Measurements from ENCODE around the gene CORO2B. TPM values are rescaled to one million over a fixed set of nuclear protein-coding genes. Genes with fewer than 3 reads are reported as not detected.

Gene CORO2B
- total RNA-seq, 4 donors from 2014 or later: 0.70 to 9.1 (median 1.7) TPM

GRCh38 chr15:68595761-68596160 lies 17.0 kb downstream of the CORO2B start:
- H3K36me3 ChIP-seq: no peaks in the 10 kb centered on the region
- peak in 1 of 3 donors; percentile 21 for DNase-seq
- no peak overlapping the region for H3K4me3 ChIP-seq
- no peaks in the 10 kb centered on the region for H3K9me3 ChIP-seq
- TF ChIP-seq CTCF (IDR thresholded peaks at IDR 0.05) (no peak), POLR2A (IDR thresholded peaks at IDR 0.05) (no peak)
- no peaks in the 10 kb centered on the region for H3K27me3 ChIP-seq
- no peaks in the 10 kb centered on the region for H3K4me1 ChIP-seq
- no peak overlapping the region for H3K27ac ChIP-seq

DNA sequence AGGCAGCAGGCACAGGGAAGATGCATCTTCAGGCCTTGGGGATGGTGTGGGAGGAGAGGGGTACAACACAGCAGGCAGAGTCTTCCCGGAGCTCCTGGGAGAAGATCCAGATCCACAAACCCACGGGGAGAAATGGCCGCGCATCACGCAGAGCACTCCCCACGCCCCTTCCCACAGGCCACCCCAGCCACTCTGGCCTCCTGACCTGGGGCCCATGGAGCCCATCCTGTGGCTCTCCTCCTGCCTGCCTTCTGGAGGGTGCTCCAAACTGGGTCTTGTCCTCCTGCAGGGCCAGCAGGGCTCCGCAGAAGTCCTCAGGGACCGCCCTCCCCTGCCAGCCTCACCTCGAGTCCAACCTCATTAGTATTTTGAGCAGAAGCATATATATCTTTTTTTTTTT lies 17.9 kb downstream of the CORO2B start:
- no peaks in the 10 kb centered on the region for H3K27me3 ChIP-seq
- H3K36me3 ChIP-seq: no peaks in the 10 kb centered on the region
- H3K4me1 ChIP-seq: no peaks in the 10 kb centered on the region
- no peaks in the 10 kb centered on the region for H3K9me3 ChIP-seq
- TF ChIP-seq POLR2A (IDR thresholded peaks at IDR 0.05) (no peak), CTCF (IDR thresholded peaks at IDR 0.05) (no peak)
- peak in 1 of 3 donors; percentile 16 for DNase-seq
- H3K27ac ChIP-seq: no peak overlapping the region
- no peak overlapping the region for H3K4me3 ChIP-seq

- peak in 1 of 3 donors; percentile 43 for DNase-seq
These were observed 18.8 kb downstream of the CORO2B start for GRCh38 chr15:68597581-68597980.

GRCh38 chr15:68598171-68599152 lies 19.7 kb downstream of the CORO2B start:
- Histone ChIP-seq H3K27ac (peak overlapping the region in 1 of 4 donors; percentile 6), H3K4me1 (no peaks in the 10 kb centered on the region), H3K27me3 (no peaks in the 10 kb centered on the region), H3K36me3 (no peaks in the 10 kb centered on the region), H3K9me3 (no peaks in the 10 kb centered on the region), H3K4me3 (no peak overlapping the region)
- peak in 1 of 3 donors; percentile 31 for DNase-seq
- TF ChIP-seq CTCF (IDR thresholded peaks at IDR 0.05): no peak
- TF ChIP-seq POLR2A (IDR thresholded peaks at IDR 0.05): no peak

More at GRCh38 chr15:68597581-68597980, 18.8 kb downstream of the CORO2B start:
- no peaks in the 10 kb centered on the region for H3K4me1 ChIP-seq
- no peak for TF ChIP-seq CTCF (IDR thresholded peaks at IDR 0.05)
- no peak overlapping the region for H3K4me3 ChIP-seq
- H3K27ac ChIP-seq: no peak overlapping the region
- no peaks in the 10 kb centered on the region for H3K36me3 ChIP-seq
- H3K9me3 ChIP-seq: no peaks in the 10 kb centered on the region
- no peaks in the 10 kb centered on the region for H3K27me3 ChIP-seq

DNA sequence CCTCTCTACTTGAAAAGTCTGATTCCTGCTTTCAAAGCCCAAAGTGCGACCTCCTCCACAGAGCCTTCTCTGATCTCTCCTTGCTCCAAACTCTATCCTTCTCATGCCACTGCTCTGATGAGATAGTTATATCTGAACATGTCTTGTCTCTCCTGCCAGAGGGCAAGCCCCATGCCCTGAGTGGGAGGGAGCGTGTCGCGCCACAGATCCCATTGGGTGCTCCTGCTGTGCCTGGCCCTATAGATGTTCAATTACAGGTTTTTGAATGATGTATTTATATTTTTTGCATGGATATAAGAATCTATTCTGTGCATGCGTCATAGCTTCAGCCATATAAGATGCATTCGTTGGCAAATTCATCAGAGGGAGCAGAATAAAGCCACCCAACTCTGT lies 20.4 kb downstream of the CORO2B start:
- no peak overlapping the region for H3K27ac ChIP-seq
- no peak for DNase-seq
- TF ChIP-seq CTCF (IDR thresholded peaks at IDR 0.05) (no peak), POLR2A (IDR thresholded peaks at IDR 0.05) (no peak)
- H3K4me1 ChIP-seq: no peaks in the 10 kb centered on the region
- no peaks in the 10 kb centered on the region for H3K27me3 ChIP-seq
- H3K9me3 ChIP-seq: no peaks in the 10 kb centered on the region
- no peak overlapping the region for H3K4me3 ChIP-seq
- H3K36me3 ChIP-seq: no peaks in the 10 kb centered on the region

Data from Peyer's patch (tissue), 4 donors.